Right ventricle myocardium inferior (tissue), 1 donor: ENCODE measurements around the gene SIRT6. TPM values are rescaled to one million over a fixed set of nuclear protein-coding genes. Genes with fewer than 3 reads are reported as not detected.
"Not testable (repeated sequence)": the region's sequence is repeated elsewhere in the genome, so short reads cannot be mapped to it uniquely, and the experiment has no call there.

Experiments used
- ATAC-seq: fragments of 200-7000 bp; cut with Tn5 transposase; one replicate; pipeline ENCODE4 v1.9.1; 2020; ENCODE audit warnings: mild to moderate bottlenecking, moderate library complexity
- DNase-seq: peaks from one replicate; pipeline ENCODE4 v3.0.0; 2021; ENCODE audit errors: missing footprints
- intact Hi-C: fragments of 100-400 bp; cut with DNase I; formaldehyde crosslinking; loops from one replicate; pipeline ENCODE4 v1.11.0; 2022
- total RNA-seq: library from RNA; stranded (reverse); fragmentation: NEBNext Ultra II Directional; extraction: Animal tissue kit (Norgen Biotek cat#: 25700); gene quantifications from one replicate; pipeline ENCODE4 v1.2.1, GENCODE V29; 2021
- donor health status: DM: no; HTN: yes; CAD: no; lungs with severe emphysema.

Gene SIRT6
- total RNA-seq, 1 donor from 2014 or later, result 10.4 TPM

GRCh38 chr19:4206818-4207484 is 24.6 kb upstream of the SIRT6 start:
- ATAC-seq, result no peak
- intact Hi-C loops, result no loop called here
- no peak for DNase-seq

GRCh38 chr19:4201798-4202197 is 19.4 kb upstream of the SIRT6 start:
- intact Hi-C loops, result no loop called here

DNA sequence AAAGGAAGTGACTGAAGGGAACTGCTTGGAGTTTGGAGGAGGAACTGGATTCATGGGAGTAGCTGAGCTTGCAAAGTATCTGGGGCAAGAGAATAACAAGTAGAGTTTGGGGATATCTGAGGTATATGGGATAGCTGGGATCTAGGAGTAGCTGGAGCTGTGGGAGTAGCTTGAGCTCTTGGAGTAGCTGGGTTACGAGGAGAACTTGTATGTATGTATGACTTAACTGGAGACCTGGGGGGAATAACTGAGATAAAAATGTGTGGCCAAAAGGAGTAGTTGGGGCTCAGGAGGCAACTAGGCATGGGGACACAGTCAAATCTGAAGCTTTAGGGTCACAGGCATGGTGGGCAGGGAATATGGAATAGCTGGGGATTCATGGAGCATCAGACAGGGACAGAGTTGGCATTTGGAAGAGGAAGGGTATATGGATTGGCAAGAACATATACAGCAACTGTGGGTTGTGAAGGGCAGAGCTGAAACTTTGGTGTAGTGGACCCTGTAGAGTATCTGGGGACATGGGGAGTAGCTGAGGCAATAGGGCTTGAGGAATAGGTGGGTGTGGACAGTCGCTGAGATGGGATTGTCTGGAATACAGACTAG is 18.7 kb upstream of the SIRT6 start:
- no peak for DNase-seq
- intact Hi-C loops, result no loop called here
- no peak for ATAC-seq

More at GRCh38 chr19:4201798-4202197, 19.4 kb upstream of the SIRT6 start:
- DNase-seq (no peak), ATAC-seq (no peak)

DNA sequence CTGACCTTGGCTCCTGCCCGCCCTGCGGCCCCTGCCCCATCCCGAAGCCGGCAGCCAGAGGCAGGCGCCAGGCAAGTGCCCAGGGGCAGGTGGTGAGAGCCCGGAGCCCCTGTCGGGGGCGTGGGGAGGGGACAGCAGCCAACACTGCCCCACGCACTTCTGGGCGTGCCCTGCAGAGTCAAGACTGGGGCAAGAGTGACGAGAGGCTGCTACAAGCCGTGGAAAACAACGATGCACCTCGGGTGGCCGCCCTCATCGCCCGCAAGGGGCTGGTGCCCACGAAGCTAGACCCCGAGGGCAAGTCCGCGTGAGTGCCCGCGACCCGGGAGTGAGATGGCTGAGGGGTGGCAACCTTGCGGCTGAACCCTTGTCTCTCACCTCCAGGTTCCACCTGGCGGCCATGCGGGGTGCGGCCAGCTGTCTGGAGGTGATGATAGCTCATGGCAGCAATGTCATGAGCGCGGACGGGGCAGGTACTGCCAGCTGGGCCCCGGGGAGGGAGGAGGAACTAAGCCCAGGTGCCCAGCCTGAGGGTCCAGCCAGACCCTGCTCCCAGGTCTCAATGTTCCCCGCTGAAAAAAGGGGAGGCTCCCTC is 17.4 kb upstream of the SIRT6 start:
- DNase-seq (no peak), ATAC-seq (no peak)
- intact Hi-C loops, result no loop called here

GRCh38 chr19:4198467-4199126 is 16.2 kb upstream of the SIRT6 start:
- intact Hi-C loops, result no loop called here
- ATAC-seq, result no peak

DNA sequence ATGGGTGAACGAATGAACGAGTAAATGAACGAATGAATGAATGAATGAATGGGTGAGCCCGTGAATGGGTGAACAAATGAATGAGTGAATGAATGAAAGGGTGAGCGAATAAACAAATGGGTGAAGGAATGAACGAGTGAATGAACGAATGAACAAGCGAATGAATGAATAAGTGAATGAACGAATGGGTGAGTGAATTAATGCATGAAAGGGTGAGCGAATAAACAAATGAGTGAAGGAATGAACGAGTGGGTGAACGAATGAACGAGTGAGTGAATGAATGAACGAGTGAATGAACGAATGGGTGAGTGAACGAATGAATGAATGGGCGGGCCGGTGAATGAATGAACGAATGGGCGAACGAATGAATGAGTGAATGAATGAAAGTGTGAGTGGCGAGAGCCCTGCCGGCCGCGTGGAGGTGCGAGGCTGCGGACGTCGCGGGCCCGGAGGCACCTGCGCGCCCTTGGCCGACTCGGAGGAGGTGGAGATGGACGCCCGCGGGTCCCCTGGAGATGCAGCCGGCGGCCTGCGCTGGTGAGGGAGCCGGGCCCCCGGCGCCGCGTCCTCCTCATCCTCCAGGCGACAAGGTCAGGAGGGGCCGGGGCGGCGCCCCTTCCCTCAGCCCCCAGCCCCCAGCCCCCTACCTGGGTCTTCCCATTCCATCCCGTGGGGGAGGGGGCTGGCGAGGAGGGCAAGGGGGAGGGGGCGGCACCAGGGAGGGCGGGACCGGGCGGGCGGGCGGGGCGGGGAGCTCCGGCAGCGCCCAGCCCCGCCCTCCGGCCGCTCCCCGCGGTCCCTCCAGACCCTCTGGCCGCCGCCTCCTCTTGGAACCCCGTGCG is 15.5 kb upstream of the SIRT6 start:
- intact Hi-C loops, result no loop called here
- DNase-seq, result no peak
- ATAC-seq, result no peak

More at GRCh38 chr19:4198467-4199126, 16.2 kb upstream of the SIRT6 start:
- DNase-seq, result no peak

DNA sequence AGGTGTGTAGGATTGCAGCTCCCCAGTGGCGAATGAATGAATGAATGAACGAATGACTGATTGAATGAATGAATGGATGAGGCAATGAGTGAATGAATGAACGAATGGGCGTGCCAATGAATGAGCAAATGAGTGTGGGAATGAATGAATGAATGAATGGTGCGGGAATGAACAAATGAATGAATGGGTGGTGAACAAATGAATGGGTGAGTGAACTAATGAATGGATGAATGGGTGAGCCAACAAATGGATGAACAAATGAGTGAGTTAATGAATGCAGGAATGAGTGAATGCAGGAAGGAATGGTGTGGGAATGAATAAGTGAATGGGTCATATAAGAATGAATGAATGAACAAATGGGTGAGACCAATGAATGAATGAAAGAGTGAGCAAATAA is 14.9 kb upstream of the SIRT6 start:
- ATAC-seq (no peak), DNase-seq (no peak)
- intact Hi-C loops, result no loop called here

- DNase-seq, result peak; percentile 27
- intact Hi-C loops, result no loop called here
- no peak for ATAC-seq
These were observed 14.3 kb upstream of the SIRT6 start for GRCh38 chr19:4196587-4197148.

- ATAC-seq (no peak), DNase-seq (no peak)
- intact Hi-C loops, result no loop called here
These were observed 13.6 kb upstream of the SIRT6 start for GRCh38 chr19:4196009-4196408.

DNA sequence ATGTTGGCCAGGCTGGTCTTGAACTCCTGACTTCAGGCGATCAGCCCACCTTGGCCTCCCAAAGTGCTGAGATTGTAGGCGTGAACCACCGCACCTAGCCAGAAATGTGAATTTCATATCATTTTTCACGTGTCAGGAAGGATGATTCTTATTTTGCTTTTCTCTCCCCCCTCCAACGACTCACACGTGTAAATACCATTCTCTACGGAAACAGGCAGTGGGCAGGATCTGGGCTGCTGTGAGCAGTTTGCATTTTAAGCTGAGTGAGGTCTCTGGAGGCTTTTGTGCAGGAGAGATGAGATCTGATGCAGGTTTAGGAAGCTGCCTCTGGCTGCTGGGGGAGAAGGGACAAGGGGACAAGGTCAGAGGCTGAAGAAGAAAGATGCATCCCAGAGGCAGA is 12.0 kb upstream of the SIRT6 start:
- DNase-seq (no peak), ATAC-seq (no peak)
- intact Hi-C loops, result no loop called here

DNA sequence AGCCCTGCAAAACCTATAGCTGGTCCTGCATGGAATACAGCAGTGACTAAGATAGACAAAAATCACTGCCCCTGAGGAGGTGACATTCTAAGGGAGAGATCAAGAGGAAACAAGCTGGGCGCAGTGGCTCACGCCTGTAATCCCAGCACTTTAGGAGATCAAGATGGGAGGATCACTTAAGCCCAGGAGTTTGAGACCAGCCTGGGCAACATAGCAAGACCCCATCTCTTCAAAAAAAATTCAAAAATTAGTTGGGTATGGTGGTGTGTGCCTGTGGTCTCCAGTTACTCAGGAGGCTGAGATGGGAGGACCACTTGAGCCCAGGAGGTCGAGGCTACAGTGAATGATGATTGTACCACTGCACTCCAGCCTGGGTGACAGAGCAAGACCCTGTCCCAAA is 10.2 kb upstream of the SIRT6 start:
- intact Hi-C loops, DNase-seq, ATAC-seq: not testable (repeated sequence)

- ATAC-seq (no peak), DNase-seq (no peak)
- intact Hi-C loops, result no loop called here
These were observed 7.3 kb upstream of the SIRT6 start for GRCh38 chr19:4189641-4190040.

DNA sequence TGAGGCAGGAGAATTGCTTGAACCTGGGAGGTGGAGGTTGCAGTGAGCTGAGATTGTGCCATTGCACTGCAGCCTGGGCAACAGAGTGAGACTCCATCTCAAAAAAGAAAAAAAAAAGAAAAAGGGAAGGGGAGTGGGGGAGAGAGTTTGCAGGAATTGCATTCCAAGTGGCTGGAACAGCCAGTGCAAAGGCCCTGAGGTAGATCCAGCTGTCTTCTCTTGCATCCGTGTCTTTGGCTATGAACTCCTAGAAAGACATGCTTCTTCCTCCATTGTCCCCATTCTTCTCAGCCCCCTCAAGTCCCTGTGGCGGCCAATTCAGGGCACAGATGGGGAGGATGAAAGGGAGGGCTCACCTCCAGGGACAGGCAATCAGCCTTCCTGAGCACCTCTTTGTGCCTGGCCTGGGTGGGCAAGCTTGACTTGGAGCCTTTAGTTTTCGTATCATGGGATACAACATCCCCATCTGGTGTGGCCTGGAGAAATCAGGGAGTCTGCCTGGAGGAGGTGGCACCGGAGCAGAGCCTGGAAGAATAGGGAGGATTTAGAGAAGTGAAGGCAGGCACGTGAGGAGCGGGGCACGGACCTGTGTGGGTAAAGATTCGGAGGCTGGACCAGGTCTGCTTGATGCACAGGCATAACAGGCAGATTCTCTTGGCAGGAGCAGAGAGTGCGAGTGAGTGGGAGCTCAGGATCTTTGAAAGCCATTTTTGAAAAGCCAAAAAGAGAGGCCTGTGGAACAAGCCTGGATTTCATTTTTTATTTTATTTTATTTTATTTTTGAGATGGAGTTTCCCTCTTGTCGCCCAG is 5.2 kb upstream of the SIRT6 start:
- DNase-seq (no peak), ATAC-seq (no peak)
- intact Hi-C loops, result no loop called here

- peak; percentile 73 for DNase-seq
- intact Hi-C loops, result no loop called here
- peak; percentile 66 for ATAC-seq
These were observed 4.0 kb upstream of the SIRT6 start for GRCh38 chr19:4186087-4186993.

- intact Hi-C loops, result no loop called here
- DNase-seq (peak; percentile 22), ATAC-seq (no peak)
These were observed 3.2 kb upstream of the SIRT6 start for GRCh38 chr19:4185413-4186086.

GRCh38 chr19:4184718-4185352 is 2.5 kb upstream of the SIRT6 start:
- DNase-seq (no peak), ATAC-seq (no peak)
- intact Hi-C loops, result loop anchor here (5.0 kb wide), 2 partner anchors 63 to 198 kb away; partner anchors contain the start of genes EEF2 and MAP2K2
